ENCODE data around the gene KCTD7. TPM values are rescaled to one million over a fixed set of nuclear protein-coding genes. Genes with fewer than 3 reads are reported as not detected.

The KCTD7 gene
- total and polyA plus RNA-seq, 10 of the 15 experiments (the other 5 are each of a cell fraction or from before 2014, with no cell fraction given) = 1.6 to 18.0 (median 9.4) TPM

GRCh38 chr7:66681491-66682349 lies 53.0 kb downstream of the KCTD7 start (continued):
- TF ChIP-seq SPI1 (IDR thresholded peaks at IDR 0.05; ENCODE audit: borderline replicate concordance, insufficient read depth, low read depth, low read length) (peak; percentile 80), MYC (IDR thresholded peaks at IDR 0.05; ENCODE audit: insufficient read depth, insufficient read length, insufficient replicate concordance, low read length, severe bottlenecking) (no peak), E2F8 (IDR thresholded peaks at IDR 0.05; ENCODE audit: low read depth, partially characterized antibody) (no peak), MTA3 (IDR thresholded peaks at IDR 0.05; ENCODE audit: borderline replicate concordance, low read length) (no peak; the same call in 1 of the 2 replicates), NRF1 (conservative IDR thresholded peaks at IDR 0.05; ENCODE audit: low read depth, low read length) (0 out of 2 replicates have a peak, but pooled peaks have one; percentile 26), POU2F2 (IDR thresholded peaks at IDR 0.05; ENCODE audit: borderline replicate concordance, low read depth, low read length) (peak; percentile 35; the same call in 1 of the 3 replicates), WRNIP1 (IDR thresholded peaks at IDR 0.05; ENCODE audit: borderline replicate concordance, low read depth, low read length) (no peak), NFYA (IDR thresholded peaks at IDR 0.05; ENCODE audit: borderline replicate concordance, low read depth, low read length) (no peak), EED (IDR thresholded peaks at IDR 0.05; ENCODE audit: low read depth) (no peak; the same call in 1 of the 2 replicates), PAX8 (IDR thresholded peaks at IDR 0.05) (no peak), KDM1A (IDR thresholded peaks at IDR 0.05; ENCODE audit: borderline replicate concordance) (no peak), TCF12 (IDR thresholded peaks at IDR 0.05; ENCODE audit: low read depth, low read length) (peak; percentile 61; the same call in 1 of the 2 replicates)
- TF ChIP-seq, protein P1, sequence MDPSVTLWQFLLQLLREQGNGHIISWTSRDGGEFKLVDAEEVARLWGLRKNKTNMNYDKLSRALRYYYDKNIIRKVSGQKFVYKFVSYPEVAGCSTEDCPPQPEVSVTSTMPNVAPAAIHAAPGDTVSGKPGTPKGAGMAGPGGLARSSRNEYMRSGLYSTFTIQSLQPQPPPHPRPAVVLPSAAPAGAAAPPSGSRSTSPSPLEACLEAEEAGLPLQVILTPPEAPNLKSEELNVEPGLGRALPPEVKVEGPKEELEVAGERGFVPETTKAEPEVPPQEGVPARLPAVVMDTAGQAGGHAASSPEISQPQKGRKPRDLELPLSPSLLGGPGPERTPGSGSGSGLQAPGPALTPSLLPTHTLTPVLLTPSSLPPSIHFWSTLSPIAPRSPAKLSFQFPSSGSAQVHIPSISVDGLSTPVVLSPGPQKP (IDR thresholded peaks at IDR 0.05; ENCODE audit: low read depth, low read length) = peak; percentile 8; the same call in 1 of the 2 replicates
- TF ChIP-seq, protein P2, sequence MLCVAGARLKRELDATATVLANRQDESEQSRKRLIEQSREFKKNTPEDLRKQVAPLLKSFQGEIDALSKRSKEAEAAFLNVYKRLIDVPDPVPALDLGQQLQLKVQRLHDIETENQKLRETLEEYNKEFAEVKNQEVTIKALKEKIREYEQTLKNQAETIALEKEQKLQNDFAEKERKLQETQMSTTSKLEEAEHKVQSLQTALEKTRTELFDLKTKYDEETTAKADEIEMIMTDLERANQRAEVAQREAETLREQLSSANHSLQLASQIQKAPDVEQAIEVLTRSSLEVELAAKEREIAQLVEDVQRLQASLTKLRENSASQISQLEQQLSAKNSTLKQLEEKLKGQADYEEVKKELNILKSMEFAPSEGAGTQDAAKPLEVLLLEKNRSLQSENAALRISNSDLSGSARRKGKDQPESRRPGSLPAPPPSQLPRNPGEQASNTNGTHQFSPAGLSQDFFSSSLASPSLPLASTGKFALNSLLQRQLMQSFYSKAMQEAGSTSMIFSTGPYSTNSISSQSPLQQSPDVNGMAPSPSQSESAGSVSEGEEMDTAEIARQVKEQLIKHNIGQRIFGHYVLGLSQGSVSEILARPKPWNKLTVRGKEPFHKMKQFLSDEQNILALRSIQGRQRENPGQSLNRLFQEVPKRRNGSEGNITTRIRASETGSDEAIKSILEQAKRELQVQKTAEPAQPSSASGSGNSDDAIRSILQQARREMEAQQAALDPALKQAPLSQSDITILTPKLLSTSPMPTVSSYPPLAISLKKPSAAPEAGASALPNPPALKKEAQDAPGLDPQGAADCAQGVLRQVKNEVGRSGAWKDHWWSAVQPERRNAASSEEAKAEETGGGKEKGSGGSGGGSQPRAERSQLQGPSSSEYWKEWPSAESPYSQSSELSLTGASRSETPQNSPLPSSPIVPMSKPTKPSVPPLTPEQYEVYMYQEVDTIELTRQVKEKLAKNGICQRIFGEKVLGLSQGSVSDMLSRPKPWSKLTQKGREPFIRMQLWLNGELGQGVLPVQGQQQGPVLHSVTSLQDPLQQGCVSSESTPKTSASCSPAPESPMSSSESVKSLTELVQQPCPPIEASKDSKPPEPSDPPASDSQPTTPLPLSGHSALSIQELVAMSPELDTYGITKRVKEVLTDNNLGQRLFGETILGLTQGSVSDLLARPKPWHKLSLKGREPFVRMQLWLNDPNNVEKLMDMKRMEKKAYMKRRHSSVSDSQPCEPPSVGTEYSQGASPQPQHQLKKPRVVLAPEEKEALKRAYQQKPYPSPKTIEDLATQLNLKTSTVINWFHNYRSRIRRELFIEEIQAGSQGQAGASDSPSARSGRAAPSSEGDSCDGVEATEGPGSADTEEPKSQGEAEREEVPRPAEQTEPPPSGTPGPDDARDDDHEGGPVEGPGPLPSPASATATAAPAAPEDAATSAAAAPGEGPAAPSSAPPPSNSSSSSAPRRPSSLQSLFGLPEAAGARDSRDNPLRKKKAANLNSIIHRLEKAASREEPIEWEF (IDR thresholded peaks at IDR 0.05; ENCODE audit: insufficient replicate concordance, low read depth, low read length) = no peak
- TF ChIP-seq, protein P3, sequence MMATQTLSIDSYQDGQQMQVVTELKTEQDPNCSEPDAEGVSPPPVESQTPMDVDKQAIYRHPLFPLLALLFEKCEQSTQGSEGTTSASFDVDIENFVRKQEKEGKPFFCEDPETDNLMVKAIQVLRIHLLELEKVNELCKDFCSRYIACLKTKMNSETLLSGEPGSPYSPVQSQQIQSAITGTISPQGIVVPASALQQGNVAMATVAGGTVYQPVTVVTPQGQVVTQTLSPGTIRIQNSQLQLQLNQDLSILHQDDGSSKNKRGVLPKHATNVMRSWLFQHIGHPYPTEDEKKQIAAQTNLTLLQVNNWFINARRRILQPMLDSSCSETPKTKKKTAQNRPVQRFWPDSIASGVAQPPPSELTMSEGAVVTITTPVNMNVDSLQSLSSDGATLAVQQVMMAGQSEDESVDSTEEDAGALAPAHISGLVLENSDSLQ (IDR thresholded peaks at IDR 0.05) = peak; percentile 52
